H1 (cell line): ENCODE data around the gene KDF1.

Experiments
- EGR1 ChIP-seq: IDR thresholded peaks from 2 replicates; pipeline ENCODE4 v1.6.1; 2011; ENCODE audit warnings: low read depth, low read length, borderline replicate concordance
- EZH2 ChIP-seq: fragments of 200-600 bp; sonication (generic); IDR thresholded peaks from 2 replicates; pipeline ENCODE4 v1.7.1; 2012; ENCODE audit warnings: low read depth, mild to moderate bottlenecking, moderate library complexity, low read length, inconsistent platforms; ENCODE audit not compliant: severe bottlenecking
- POLR2A ChIP-seq, 2 experiments: IDR thresholded peaks; 1 replicate in 1 of 2; 2 replicates in 1 of 2; pipeline ENCODE4 v1.6.1; 2011; ENCODE audit warnings: low read depth in 2 of 2, low read length in 2 of 2, mild to moderate bottlenecking in 2 of 2; ENCODE audit errors: control extremely low read depth in 1 of 2
- TF ChIP-seq, protein P1 (sequence below), 3 experiments: IDR thresholded peaks; 1 replicate in 2 of 3; 2 replicates in 1 of 3; pipeline versions ENCODE4 v1.5.1 to v1.6.1; 2011; ENCODE audit warnings: low read length in 3 of 3, mild to moderate bottlenecking in 3 of 3, inconsistent platforms in 2 of 3, low read depth in 1 of 3, moderate library complexity in 1 of 3; ENCODE audit not compliant: insufficient read depth in 1 of 3; ENCODE audit errors: control extremely low read depth in 1 of 3
- TF ChIP-seq, protein P2 (sequence below): IDR thresholded peaks from 2 replicates; pipeline ENCODE4 v1.6.1; 2012; ENCODE audit warnings: inconsistent platforms

DNA sequence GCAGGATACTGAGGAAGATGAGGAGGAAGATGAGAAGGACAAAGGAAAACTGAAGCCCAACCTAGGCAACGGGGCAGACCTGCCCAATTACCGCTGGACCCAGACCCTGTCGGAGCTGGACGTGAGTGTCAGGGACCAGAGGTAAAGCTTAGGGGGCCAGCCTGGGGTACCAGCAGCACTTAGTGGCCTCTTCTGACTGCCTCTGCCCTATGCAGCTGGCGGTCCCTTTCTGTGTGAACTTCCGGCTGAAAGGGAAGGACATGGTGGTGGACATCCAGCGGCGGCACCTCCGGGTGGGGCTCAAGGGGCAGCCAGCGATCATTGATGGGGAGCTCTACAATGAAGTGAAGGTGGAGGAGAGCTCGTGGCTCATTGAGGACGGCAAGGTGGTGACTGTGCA lies 17.6 kb downstream of the KDF1 start:
- TF ChIP-seq, protein P1, sequence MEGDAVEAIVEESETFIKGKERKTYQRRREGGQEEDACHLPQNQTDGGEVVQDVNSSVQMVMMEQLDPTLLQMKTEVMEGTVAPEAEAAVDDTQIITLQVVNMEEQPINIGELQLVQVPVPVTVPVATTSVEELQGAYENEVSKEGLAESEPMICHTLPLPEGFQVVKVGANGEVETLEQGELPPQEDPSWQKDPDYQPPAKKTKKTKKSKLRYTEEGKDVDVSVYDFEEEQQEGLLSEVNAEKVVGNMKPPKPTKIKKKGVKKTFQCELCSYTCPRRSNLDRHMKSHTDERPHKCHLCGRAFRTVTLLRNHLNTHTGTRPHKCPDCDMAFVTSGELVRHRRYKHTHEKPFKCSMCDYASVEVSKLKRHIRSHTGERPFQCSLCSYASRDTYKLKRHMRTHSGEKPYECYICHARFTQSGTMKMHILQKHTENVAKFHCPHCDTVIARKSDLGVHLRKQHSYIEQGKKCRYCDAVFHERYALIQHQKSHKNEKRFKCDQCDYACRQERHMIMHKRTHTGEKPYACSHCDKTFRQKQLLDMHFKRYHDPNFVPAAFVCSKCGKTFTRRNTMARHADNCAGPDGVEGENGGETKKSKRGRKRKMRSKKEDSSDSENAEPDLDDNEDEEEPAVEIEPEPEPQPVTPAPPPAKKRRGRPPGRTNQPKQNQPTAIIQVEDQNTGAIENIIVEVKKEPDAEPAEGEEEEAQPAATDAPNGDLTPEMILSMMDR (IDR thresholded peaks at IDR 0.05; ENCODE audit: control extremely low read depth in 1 of 3, insufficient read depth in 1 of 3, low read depth in 1 of 3, low read length in 3 of 3), result no peak
- no peak for TF ChIP-seq POLR2A (IDR thresholded peaks at IDR 0.05; ENCODE audit: control extremely low read depth in 1 of 2, low read depth in 2 of 2, low read length in 2 of 2)
- TF ChIP-seq EZH2, result no peak
- no peak for TF ChIP-seq EGR1
- TF ChIP-seq, protein P2, sequence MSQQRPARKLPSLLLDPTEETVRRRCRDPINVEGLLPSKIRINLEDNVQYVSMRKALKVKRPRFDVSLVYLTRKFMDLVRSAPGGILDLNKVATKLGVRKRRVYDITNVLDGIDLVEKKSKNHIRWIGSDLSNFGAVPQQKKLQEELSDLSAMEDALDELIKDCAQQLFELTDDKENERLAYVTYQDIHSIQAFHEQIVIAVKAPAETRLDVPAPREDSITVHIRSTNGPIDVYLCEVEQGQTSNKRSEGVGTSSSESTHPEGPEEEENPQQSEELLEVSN, result no peak
